Right ventricle myocardium superior (tissue), 1 donor: ENCODE data around the gene SRSF1. TPM values are rescaled to one million over a fixed set of nuclear protein-coding genes. Genes with fewer than 3 reads are reported as not detected.
A peak's percentile ranks its signal among the peaks of the same experiment; 100 is the strongest.

ENCODE experiments used
- ATAC-seq: fragments of 200-7000 bp; cut with Tn5 transposase; one replicate; pipeline ENCODE4 v1.9.1; 2020; ENCODE audit warnings: mild to moderate bottlenecking; ENCODE audit not compliant: poor library complexity
- DNase-seq: peaks from one replicate; pipeline ENCODE4 v3.0.0-alpha.2; 2020
- intact Hi-C: fragments of 100-400 bp; cut with DNase I; formaldehyde crosslinking; loops from one replicate; pipeline ENCODE4 v1.11.2; 2022
- total RNA-seq: library from RNA; stranded (reverse); fragmentation: NEBNext Ultra II Directional; extraction: Animal tissue kit (Norgen Biotek cat#: 25700); gene quantifications from one replicate; pipeline ENCODE4 v1.2.1, GENCODE V29; 2021
- donor health status: DM: no; HTN: yes; CAD: no; lungs with severe emphysema.

SRSF1 gene
- total RNA-seq, 1 donor from 2014 or later = 90.9 TPM

DNA sequence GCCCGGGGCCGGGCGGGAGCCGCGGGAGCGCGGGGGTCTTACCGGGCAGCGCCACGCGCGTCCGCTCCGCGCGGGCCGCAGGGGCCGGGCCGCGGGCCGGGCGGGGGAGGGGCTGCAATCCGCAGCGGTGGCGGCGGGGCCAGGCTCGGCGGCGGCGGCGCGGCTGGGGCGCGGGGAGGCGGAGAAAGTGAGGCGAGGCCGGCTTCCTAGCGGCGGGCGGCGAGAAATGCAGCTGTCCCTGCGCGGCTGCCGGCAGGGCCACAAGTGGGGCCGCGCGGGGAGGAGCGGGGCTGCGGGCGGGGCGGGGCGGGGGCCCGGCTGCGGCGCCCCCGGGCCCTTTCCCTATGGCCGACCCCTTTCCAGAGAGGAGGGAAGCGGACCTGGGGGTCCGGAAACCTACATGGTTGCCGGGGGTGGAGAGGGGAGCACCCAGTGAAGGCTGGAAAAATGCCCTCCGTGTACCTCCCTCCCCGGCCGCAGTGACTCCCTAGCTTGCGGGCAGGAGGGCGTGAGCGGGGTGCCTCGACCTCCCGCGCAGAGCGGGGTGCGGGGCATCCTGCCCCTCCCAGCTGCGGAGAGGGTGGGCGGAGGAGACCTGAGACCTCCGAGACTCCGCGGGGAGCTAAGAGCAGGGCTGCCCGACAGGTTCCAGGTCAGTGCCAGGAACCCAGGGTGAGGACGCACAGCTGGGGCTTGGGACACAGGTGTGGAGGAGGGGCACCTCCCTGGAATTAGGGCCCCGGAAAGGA lies 51.7 kb downstream of the SRSF1 start, which contains the start of gene CUEDC1:
TSS of gene CUEDC1 (minus strand) at position 230 of the 749 bp plus-strand sequence. CDS start 69,848 bp downstream, outside the sequence.
- DNase-seq (peak; percentile 91), ATAC-seq (peak; percentile 78)
- intact Hi-C loops = no loop called here

- peak; percentile 91 for DNase-seq
- intact Hi-C loops = loop anchor here (5.0 kb wide), 2 partner anchors 33 to 42 kb away; partner anchors contain the start of gene VEZF1
- ATAC-seq = peak; percentile 81
Observed at GRCh38 chr17:57954397-57955182, 52.5 kb downstream of the SRSF1 start.

DNA sequence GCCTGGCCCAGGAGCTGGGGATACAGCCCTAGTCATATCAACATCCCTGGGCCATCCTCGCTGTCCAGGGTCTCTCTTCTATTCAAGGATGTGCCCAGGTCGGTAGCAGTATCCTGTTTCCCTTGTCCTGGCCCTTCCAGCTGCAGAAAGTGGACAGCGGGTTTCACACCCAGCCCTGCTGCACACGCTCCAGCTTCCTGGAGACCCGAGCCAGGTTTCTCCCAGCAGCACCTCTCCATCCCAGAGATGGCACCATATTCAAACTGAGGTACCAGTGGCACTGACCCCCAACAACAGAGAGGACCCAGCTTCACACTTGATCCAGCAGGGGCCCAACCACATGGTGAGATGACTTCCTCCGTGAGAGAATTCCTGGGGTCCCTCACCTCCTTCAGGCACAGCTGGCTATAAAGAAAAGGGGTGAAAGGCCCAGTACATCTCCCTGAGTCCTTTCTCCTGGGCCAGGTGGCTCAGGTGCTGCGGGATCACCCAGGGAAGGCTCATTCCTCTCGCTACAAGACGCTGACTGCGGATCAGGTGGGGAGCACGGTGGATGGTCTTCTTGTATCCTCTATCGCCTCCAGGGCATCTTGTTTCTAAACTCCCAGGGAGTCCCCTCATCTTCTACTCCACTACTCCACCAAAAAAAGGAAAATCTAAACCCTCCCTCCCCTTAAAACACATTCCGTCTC lies 53.2 kb downstream of the SRSF1 start:
- intact Hi-C loops = loop anchor here (5.0 kb wide), 2 partner anchors 33 to 42 kb away; partner anchors contain the start of gene VEZF1
- no peak for ATAC-seq
- DNase-seq = no peak

Other genes with a start within 250 kb of the SRSF1 start
- gene MRPS23, start 157.2 kb downstream of the SRSF1 start, total RNA-seq = 89.8 TPM
- gene CUEDC1, start 51.8 kb downstream of the SRSF1 start, total RNA-seq = 44.6 TPM
- 73.7 TPM for gene VEZF1, start 19.0 kb downstream of the SRSF1 start, total RNA-seq
- 81.5 TPM for gene DYNLL2, start 76.2 kb upstream of the SRSF1 start, total RNA-seq
- gene OR4D1, start 141.1 kb upstream of the SRSF1 start, total RNA-seq = not detected
- not detected for gene OR4D2, start 159.7 kb upstream of the SRSF1 start, total RNA-seq
- gene EPX, start 185.5 kb upstream of the SRSF1 start, total RNA-seq = not detected
- 7.9 TPM for gene MKS1, start 212.0 kb upstream of the SRSF1 start, total RNA-seq
- gene LPO, start 231.3 kb upstream of the SRSF1 start, total RNA-seq = not detected